Measurements from ENCODE around the gene C6orf58. TPM values are rescaled to one million over a fixed set of nuclear protein-coding genes. Genes with fewer than 3 reads are reported as not detected.

C6orf58 gene
- total and polyA plus RNA-seq, 10 of the 15 experiments (the other 5 are each of a cell fraction or from before 2014, with no cell fraction given) = 0.06 to 0.43 (median 0.12) TPM; not detected in 2

GRCh38 chr6:127570739-127571389, 6.1 kb upstream of the C6orf58 start (continued):
- no peak for TF ChIP-seq USF1 (IDR thresholded peaks at IDR 0.05; ENCODE audit: borderline replicate concordance, extremely low read length, insufficient read depth, low read depth, low read length)
- TF ChIP-seq BMI1 (IDR thresholded peaks at IDR 0.05; ENCODE audit: borderline replicate concordance) = no peak
- no peak for TF ChIP-seq TCF7 (IDR thresholded peaks at IDR 0.05; ENCODE audit: borderline replicate concordance)
- peak; percentile 72 for TF ChIP-seq BCL3 (IDR thresholded peaks at IDR 0.05; ENCODE audit: borderline replicate concordance, insufficient read depth, low read depth, low read length, poor library complexity, severe bottlenecking)
- no peak for TF ChIP-seq ASH2L (IDR thresholded peaks at IDR 0.05; ENCODE audit: borderline replicate concordance, low read depth)
- no peak for TF ChIP-seq SREBF2 (IDR thresholded peaks at IDR 0.05; ENCODE audit: low read length)
- peak; percentile 40; the same call in 1 of the 2 replicates for TF ChIP-seq FOXM1 (IDR thresholded peaks at IDR 0.05; ENCODE audit: low read depth, low read length)
- TF ChIP-seq HDAC2 (IDR thresholded peaks at IDR 0.05) = no peak
- TF ChIP-seq IRF3 (IDR thresholded peaks at IDR 0.05) = no peak
- TF ChIP-seq MYB (IDR thresholded peaks at IDR 0.05; ENCODE audit: borderline replicate concordance, low read depth, low read length) = no peak
- TF ChIP-seq TARDBP (IDR thresholded peaks at IDR 0.05; ENCODE audit: borderline replicate concordance) = no peak
- peak; percentile 67; the same call in 1 of the 2 replicates for TF ChIP-seq IRF4 (IDR thresholded peaks at IDR 0.05; ENCODE audit: low read depth, low read length)
- TF ChIP-seq HDGF (IDR thresholded peaks at IDR 0.05) = no peak
- TF ChIP-seq YY1 (IDR thresholded peaks at IDR 0.05; ENCODE audit: low read depth, low read length) = no peak
- no peak for TF ChIP-seq CHD4 (IDR thresholded peaks at IDR 0.05)
- no peak for TF ChIP-seq SMARCA5 (IDR thresholded peaks at IDR 0.05)
- TF ChIP-seq ZSCAN29 (IDR thresholded peaks at IDR 0.05) = no peak
- peak; percentile 78 for TF ChIP-seq NFIC (IDR thresholded peaks at IDR 0.05; ENCODE audit: low read depth, low read length)
- TF ChIP-seq NFYA (IDR thresholded peaks at IDR 0.05; ENCODE audit: borderline replicate concordance, low read depth, low read length) = no peak
- TF ChIP-seq PBX3 (IDR thresholded peaks at IDR 0.05; ENCODE audit: insufficient replicate concordance, low read depth, low read length) = no peak
- no peak for TF ChIP-seq SRF (IDR thresholded peaks at IDR 0.05; ENCODE audit: low read depth in 2 of 2, low read length in 2 of 2)
- TF ChIP-seq BACH1 (IDR thresholded peaks at IDR 0.05; ENCODE audit: borderline replicate concordance) = no peak
- TF ChIP-seq IRF5 (IDR thresholded peaks at IDR 0.05; ENCODE audit: borderline replicate concordance) = no peak
